G401 (cell line): ENCODE data around the gene KIF6. TPM values are rescaled to one million over a fixed set of nuclear protein-coding genes. Genes with fewer than 3 reads are reported as not detected.

Experiments used
- DNase-seq: peaks from one replicate; pipeline ENCODE4 v3.0.0-alpha.2; 2015; ENCODE audit warnings: low spot score
- in situ Hi-C: cut with HindIII; loops from 2 replicates; pipeline ENCODE4 v1.10.0; 2016; ENCODE audit warnings: low sequenced_read_pairs, mixed read lengths
- total RNA-seq: library from RNA; depleted of rRNA; stranded (reverse); fragments of >200 nt; shearing (Covaris generic); gene quantifications from 2 replicates; pipeline ENCODE4 v1.2.3, GENCODE V29; 2014

Gene KIF6
- total RNA-seq, 1 experiment from 2014 or later: 0.20 TPM

DNA sequence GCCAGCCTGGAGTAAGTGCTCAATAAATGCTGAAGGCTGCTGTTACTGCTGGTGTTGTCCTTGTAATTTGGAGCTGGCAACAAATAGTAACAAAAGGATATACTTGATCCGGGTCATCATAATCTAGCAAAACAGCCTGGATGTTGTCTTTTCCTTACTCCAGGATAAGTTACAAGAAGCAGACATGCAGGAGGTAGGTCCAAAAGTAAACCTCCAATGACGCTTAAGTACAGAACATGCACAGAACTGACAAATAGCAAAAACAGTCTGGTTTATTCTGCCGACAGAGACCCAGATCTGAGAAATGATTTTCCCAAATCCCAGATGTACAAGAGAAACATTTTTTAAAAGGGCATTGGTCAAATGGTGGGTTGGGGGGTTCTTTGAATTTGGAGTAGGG lies 309.7 kb downstream of the KIF6 start:
- in situ Hi-C loops: no loop called here
- DNase-seq: no peak

DNA sequence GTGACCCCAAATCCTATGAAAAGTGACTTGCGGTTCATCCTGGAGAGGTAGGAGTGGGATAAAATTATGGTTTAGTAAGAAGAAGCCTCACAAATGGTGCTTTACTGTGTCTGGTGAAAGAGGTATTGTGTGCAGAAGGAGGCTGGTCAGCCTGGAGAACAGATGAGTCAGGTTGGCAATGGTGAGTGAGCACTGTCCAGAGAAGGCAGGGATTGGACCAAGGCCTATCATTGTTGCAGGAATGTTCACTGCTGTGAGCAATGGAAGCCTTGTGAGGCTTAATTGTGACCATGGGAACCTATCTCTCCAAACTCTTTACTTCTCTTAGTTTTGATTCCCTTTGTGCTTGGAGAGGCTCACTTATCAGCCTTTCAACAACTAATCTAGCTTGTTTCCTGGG lies 313.7 kb downstream of the KIF6 start:
- in situ Hi-C loops: no loop called here
- DNase-seq: no peak

DNA sequence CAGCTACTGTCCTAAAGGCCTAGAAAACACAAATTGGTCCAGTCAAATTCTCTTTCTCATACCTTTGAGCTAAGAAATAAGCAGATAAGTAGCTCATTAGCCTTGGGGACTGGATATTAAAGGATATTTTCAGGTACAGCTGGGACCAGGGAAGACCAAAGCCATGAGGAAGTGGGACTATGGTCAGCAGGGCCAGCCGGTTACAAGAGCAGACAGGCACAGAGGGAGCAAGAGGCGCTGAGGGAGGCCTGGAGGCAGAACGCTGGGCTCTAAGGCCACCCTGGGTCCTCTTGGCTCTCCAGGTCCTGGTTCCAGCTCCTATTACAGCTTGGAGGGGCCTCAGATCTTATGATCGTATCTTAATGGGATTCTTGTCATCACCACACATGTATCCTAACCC lies 314.2 kb downstream of the KIF6 start:
- in situ Hi-C loops: no loop called here
- no peak for DNase-seq

DNA sequence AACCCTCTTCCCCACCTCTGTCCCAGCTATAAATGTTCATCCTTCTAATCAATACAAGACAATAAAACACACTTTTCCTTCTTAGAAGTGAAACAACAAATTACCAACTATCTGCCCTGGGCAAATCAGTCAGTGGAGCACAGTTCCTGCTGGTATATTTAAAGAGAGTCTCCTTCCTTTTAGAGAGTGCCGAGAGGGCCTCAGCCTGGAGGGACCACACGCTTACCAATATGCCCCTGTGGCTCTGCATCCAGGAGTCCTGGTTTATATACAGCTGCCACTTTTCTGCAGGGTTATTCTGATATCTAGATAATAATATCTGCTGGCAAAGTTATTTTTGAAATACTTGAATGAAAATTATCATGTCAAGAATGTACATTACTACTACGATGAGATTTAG lies 315.3 kb downstream of the KIF6 start:
- in situ Hi-C loops: no loop called here
- no peak for DNase-seq

DNA sequence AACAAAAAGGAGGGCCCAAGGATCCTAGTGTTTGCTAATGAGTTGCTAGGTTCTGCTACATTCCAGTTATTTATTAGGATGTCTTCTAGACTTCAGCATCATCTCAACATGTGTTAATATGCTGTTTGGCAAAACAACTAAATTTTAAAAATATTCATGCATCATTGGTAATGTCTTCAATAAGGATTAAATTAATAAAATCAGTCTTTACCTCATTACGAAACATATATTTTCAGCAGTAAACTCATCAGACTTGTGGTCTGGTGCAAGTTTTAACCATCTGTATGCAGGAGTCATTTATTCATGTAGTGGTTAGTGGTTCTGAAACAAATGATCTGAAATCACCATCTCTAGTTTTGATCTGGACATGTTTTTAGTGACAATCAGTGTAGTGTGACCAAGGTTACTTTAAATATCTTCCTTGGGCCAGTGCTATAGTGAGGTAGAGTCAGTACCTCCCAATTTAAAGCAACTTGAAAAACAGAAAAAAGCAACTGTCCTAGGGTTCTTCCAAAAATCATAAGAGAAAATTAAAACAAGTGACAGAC lies 317.7 kb downstream of the KIF6 start:
- in situ Hi-C loops: no loop called here
- DNase-seq: no peak

DNA sequence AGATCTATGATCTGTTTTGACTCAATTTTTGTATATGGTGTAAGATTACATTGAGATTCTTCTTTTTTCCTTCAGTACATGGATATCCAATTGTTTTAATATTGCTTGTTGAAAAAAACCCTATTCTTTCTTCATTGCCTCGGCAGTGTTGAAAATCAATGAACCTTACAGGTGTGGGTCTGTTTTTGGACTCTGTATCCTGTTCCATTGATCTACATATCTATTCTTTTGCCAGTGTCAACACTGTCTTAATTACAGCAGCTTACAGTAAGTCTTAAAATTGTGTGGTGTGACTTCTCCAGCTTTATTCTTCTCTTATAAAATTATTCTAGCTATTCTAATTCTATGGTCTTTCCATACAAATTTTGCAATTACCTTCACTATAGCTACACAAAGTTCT lies 320.9 kb downstream of the KIF6 start:
- no peak for DNase-seq
- in situ Hi-C loops: no loop called here

DNA sequence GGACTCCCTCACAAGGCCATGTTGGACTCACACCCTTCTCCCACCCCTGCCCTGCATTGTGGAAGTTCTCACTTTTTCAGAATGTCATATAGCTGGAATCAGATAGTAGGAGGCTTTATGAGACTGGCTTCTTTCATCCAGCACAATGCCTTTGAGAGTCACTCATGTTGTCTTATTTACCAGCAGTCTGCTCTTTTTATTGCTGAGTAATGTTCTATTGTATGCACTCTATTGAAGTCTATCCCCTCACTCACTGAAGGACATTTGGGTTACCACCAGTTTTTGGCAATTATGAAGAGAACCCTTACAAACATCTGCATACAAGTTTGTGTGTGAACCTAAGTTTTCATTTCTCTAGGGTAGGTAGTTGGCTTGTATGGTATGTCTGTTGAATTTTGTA lies 321.9 kb downstream of the KIF6 start:
- in situ Hi-C loops: no loop called here
- DNase-seq: no peak

DNA sequence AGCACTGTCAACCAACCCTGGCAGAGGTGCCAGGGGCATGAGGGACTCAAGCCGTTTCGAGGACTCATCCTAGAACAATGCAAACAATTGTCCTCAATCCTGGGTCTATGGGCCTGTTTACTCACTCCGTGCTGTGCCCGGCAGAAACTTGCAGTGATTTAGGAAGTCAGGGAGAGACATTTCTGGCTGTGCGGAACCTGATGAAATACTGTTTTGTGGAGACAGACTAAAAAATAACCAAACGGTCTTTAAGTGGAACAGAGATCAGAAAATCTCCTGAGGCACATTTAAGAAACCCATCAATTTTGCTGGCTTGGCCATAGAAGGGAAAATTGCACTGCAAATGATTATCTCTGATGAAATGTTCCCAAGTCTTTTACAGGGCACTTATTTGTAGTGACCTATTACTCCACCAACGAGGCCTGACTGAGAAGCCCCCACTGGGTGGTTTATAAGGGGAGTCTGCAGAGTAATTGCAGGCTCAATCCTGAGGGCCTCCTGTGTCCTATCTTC lies 322.9 kb downstream of the KIF6 start:
- no peak for DNase-seq
- in situ Hi-C loops: no loop called here

DNA sequence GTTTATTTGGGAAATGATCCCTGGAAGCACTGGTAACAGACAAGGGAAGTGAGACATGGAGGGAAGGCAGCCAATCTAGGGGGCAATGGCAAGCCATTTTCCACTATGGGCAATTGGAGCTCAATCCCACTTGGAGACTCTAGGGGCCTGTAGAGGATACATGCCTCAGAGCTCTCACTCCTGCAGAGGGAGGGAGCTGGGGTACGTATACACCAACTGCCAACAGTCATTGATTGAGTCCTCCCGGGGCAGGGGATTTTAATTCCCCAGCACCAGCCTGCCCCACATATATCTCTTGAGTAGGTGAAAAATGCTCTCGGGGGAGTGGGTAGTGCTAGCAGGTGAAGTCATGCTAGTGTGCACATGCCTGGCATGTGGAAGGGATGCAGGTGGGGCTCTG lies 323.8 kb downstream of the KIF6 start:
- no peak for DNase-seq
- in situ Hi-C loops: no loop called here

DNA sequence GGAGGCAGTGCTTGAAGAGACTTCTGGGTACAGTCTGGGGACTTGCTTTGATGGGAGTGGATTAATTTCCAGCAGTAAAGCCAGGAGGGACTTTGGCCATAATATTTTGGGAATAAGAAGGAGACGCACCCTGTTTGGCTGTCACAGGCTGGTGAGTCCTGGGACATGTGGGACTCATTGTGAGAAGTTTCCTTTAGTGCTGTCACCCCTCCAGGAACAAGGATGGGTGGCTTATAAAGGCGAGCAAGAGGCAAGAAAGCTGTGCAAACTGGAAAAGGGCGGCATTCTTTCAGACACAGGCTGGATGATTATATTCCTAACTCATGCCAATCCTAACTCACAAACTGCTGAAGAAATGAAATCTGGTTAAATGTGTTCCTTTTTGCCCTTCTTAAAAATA lies 325.2 kb downstream of the KIF6 start:
- in situ Hi-C loops: no loop called here
- no peak for DNase-seq

DNA sequence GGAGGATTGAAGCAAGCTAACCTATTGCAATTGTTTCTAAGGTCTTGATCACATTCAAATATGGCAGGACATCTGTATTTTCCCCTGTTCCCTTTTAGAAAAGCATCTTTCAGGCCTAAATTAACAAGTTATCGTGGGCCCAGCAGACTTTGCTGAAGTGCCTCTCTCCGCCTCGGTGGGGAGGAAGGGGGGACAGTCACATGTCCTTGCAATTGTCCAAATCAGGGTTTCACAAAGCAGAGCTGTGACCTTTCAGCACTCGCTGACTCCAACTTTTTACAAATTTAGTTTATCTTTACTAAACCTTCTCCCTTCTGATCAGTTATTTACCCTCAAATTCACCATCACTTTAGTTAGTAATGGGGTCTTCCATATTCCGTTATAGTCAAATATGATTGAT lies 328.4 kb downstream of the KIF6 start:
- in situ Hi-C loops: no loop called here
- DNase-seq: no peak

DNA sequence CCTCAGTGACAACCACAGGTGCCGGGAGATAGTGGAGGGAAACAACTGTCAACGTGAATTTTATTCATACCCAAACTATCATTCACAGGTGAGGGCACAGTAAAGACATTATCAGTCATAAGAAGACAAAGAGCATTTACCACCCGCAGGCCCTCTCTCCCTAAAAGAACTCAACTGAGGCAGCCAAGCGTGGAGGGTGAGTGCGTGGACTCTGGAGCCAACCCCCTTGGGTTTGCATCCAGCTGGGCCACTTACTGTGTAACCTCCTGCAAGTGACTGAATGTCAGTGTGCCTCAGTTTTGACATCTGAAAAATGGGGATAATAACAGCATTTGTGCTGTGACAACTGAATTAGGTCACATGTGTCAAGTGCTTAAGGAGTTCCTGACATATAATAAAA lies 332.1 kb downstream of the KIF6 start:
- in situ Hi-C loops: no loop called here
- DNase-seq: no peak

DNA sequence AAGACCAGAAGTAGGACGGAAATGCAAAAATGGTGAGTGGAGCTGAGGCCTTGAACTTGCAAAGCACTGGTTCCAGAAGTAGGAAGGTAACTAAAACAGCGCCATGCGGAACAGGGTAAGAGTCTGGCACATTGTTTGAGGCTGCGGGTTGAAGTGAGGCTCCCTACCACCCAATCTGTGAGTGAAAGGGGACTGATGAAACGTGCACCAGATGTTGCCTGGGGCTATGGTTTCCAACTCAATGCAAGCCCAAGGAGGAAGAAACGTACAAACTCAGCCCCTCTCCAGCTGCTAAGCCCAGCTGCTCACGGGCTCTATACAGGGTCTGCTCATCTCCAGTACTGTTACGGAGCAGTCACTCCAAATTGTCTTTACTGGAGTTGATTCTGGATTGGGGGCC lies 334.0 kb downstream of the KIF6 start:
- DNase-seq: no peak
- in situ Hi-C loops: no loop called here

DNA sequence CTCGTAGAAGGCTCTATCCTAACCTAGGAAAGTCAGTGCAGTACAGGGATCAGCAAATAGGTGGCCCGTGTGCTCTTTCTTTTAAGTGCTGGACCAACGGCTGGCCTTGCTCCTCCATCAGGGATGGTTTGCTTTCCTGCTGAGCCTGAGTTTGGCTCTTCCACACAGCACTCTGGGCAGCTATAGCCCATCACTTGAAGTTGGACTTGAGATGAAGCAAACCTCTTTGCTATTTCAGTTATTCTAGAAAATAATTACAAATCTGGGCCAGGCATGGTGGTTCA lies 335.8 kb downstream of the KIF6 start:
- no peak for DNase-seq

DNA sequence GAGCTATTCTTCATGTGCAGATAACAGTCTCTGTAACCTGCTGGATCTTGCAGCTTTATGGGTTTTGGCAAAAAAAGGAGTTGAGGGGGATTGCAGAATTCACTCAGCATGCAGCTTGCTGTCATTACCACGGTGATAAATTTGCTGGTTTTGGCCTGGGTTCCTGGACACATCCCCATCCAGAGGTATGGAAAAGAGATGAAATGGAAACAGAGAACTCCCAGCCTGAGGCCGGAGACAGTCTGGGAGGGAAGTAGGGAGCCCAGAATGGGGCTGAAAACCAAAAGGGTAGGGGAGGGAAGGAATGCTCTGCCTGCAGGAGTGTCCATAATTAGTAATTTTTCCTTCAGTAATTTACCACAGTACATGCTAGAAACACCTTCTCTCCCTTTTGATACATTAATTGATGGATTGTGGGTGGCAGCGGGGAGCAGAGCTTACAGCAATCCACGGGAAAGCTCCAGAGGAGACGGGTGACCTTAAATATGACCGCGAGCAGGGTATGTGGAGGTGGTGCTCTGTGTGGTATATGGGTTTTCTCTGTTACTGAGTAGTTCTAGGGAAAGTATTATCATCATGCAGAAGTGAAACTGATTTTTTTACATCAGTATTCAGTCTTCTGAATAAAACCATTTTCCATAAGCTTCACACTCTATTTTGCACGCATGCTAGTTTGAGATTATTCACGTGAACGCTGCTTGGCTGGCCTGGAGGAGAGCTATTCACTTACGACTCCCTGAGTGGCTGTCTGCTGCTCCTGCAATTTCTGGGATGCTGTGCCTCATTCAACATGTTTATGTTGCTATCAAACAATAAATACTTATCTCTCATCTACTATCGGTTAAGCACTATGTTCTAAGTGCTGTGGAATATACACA lies 336.4 kb downstream of the KIF6 start:
- in situ Hi-C loops: no loop called here
- DNase-seq: no peak

More for the DNA sequence above, 335.8 kb downstream of the KIF6 start:
- in situ Hi-C loops: no loop called here

DNA sequence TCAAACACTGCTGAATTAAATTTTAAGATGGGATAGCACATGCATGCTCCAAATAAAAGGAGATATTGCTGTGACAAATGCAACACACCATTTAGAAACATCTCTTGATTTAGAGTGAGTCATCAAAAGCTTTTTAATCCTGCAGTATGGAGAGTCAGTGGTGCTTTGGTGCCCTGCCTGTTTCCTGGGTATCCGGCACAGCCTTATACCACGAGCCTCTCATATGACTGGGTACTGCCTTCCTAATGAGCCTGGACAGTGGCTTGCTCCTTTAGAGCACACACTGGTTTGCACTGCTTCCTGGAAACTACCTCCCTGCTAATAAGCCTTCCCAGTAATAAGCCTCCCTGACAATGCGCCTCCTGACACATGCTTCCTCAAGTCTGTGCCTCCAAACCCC lies 337.4 kb downstream of the KIF6 start:
- DNase-seq: no peak
- in situ Hi-C loops: no loop called here

DNA sequence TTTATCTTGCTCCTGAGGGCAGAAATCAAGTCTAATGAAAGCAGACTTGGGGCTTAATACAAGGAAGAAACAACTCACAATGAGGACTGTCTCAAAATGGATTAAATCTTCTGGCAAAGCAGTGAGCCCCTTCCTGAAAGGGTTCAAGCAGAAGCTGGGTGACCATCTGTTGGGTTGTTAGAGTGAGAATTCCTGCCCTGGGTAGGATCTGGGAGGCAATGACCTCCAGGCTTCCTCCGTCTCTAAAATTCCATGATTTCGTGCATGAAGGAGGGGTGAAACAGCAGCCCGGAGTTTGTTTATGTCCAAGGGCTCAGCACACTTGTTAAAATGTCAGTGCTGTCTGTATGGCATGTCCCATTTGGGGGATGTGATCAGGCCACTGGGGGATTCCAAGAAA lies 338.7 kb downstream of the KIF6 start:
- no peak for DNase-seq
- in situ Hi-C loops: no loop called here

DNA sequence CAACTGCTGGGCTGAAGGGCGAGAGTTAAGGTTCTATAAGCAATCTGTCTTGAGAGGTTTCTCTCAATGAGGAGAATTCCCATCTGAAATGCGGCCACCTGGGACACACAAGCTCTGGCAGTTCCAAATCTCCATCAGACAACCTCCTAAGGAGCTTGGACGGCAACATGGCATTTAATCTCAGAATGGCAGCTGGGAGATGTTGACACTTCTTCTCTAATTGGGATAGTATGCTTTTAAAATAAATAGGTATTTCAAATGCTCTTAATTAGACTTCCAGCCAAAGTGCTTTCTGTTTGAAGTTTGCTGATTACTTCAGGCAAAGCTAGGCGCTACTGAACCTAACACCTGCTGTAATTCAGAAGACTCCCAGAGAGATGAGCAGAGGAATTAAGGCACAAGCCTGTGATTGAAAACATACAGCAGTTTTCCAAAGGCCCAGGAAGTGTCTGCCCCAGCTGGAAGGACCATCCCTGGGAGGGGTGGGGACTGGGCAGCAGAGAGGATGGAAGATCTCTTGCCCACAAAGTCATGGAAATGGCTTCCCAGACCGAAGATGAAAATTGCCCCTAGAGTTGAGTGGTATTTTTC lies 343.6 kb downstream of the KIF6 start:
- no peak for DNase-seq
- in situ Hi-C loops: no loop called here

DNA sequence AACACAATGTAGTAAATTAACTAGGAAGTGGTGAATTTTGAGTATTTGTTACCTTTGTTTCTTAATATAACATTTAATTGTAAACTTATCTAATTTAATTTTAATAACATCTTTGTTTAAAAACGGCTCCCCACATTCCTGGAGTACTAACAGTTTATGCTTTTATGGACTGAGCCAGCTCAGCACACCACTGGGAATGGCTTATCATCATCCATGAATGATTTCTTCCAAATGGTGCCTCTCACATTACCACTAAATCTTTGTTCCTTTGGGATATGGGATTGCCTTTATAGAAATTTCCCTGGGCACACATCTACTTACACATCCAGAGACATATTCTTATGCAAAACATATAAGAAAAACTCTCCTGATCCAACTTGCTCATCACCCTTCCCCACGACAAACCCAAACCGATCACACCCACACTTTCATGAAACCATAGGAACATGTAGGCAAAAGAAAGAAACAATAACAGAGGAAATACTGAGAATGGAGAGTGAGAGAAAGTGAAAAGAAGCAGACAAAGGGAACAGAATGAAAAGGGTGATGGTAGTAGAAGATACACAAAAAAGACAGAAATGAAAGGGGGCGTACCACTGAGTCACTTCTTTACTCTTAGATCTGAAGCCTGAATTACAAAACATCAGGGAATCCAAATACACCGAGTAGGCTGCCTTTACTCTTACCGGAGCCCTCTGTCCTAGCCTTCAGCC lies 344.2 kb downstream of the KIF6 start:
- in situ Hi-C loops: no loop called here
- no peak for DNase-seq

DNA sequence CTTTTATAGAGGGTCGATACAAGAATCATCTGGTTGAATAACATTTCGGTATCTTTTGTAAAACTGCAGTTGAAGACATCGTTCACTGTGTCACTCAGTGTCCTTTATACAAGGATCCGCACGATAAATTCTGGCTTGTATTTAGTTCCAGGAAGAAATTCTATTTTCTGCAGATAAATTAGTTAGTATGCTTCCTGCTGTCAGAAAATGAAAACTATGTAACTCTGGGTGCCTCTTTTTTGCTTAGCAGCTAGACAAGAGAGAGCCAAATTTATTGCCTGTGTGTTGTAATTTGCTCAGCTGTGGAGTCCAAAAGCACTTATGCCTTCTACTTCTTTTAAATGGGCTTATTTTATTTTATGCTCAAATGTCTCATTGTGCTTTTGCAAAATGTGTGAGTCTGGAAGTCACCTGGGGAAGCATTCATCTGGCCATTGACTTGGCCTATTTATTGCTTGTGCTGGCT lies 346.2 kb downstream of the KIF6 start:
- in situ Hi-C loops: no loop called here
- DNase-seq: no peak
